Fibroblast of villous mesenchyme (primary cell): ENCODE results near the gene ATG16L2. TPM values are rescaled to one million over a fixed set of nuclear protein-coding genes. Genes with fewer than 3 reads are reported as not detected.

Experiments used
- DNase-seq: peaks from one replicate; pipeline ENCODE4 v3.0.0-alpha.2; 2010; ENCODE audit warnings: low read depth
- H3K4me3 ChIP-seq: 2 replicates; pipeline ENCODE4 v1.5.1; 2011; ENCODE audit warnings: low read depth, mild to moderate bottlenecking, low read length
- CTCF ChIP-seq: IDR thresholded peaks from 2 replicates; pipeline ENCODE4 v1.5.1; 2012; ENCODE audit warnings: low read depth, mild to moderate bottlenecking, low read length; ENCODE audit not compliant: insufficient read depth
- total RNA-seq: library from RNA; depleted of rRNA; stranded (reverse); fragments of >200 nt; gene quantifications from 2 replicates; pipeline ENCODE4 v1.2.3, GENCODE V29; 2012

ATG16L2 gene
- total RNA-seq, 1 donor = 11.2 TPM

GRCh38 chr11:72829884-72830533, 15.8 kb downstream of the ATG16L2 start:
- no peak for TF ChIP-seq CTCF
- no peak overlapping the region for H3K4me3 ChIP-seq
- DNase-seq = no peak

GRCh38 chr11:72831521-72832300, 17.5 kb downstream of the ATG16L2 start:
- peak; percentile 80 for DNase-seq
- peak; percentile 98 for TF ChIP-seq CTCF

GRCh38 chr11:72832301-72833082, 18.3 kb downstream of the ATG16L2 start:
- H3K4me3 ChIP-seq = no peak overlapping the region
- no peak for DNase-seq
- TF ChIP-seq CTCF = no peak

More at GRCh38 chr11:72831521-72832300, 17.5 kb downstream of the ATG16L2 start:
- H3K4me3 ChIP-seq = no peak overlapping the region

- DNase-seq = no peak
- TF ChIP-seq CTCF = no peak
- no peak overlapping the region for H3K4me3 ChIP-seq
Observed at GRCh38 chr11:72833083-72833733, 19.0 kb downstream of the ATG16L2 start.

- peak; percentile 41 for DNase-seq
- no peak for TF ChIP-seq CTCF
Observed at GRCh38 chr11:72833811-72834493, 19.7 kb downstream of the ATG16L2 start.

GRCh38 chr11:72834905-72835304, 20.7 kb downstream of the ATG16L2 start:
- no peak for TF ChIP-seq CTCF
- no peak overlapping the region for H3K4me3 ChIP-seq
- DNase-seq = no peak

More at GRCh38 chr11:72833811-72834493, 19.7 kb downstream of the ATG16L2 start:
- no peak overlapping the region for H3K4me3 ChIP-seq
